ENCODE data around the gene ARPC4.

The ARPC4 gene

DNA sequence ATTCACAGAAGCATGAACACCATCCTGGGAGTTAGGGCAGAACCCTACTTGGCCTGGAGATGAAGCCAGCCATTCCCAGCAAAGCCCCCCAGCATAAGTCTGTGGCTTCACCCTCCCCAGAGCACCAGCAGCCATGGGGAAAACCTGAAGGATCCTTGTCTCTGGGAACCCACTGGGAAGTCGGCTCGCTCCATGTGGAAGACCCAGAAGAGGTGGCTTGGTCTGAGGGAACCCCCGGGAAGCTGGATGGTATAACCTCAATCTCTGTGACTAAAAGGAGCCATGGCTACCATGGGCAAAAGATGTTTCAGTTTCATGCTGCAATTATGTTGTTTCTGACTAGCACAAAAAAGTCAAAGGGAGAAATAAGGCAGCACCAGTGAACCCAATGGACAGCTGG, 62.7 kb downstream of the ARPC4 start:
- no peak for DNase-seq (ENCODE audit: low spot score)
